Motor neuron (in vitro differentiated cells): Measurements from ENCODE around the gene ZNF564. TPM values are rescaled to one million over a fixed set of nuclear protein-coding genes. Genes with fewer than 3 reads are reported as not detected.
"Not testable (repeated sequence)": the region's sequence is repeated elsewhere in the genome, so short reads cannot be mapped to it uniquely, and the experiment has no call there.

ENCODE experiments used
- ATAC-seq, 8 experiments: fragments of 200-7000 bp; cut with Tn5 transposase; replicated peaks in 6 of 8; 2 replicates each; pipeline ENCODE4 v1.8.0; 2021; ENCODE audit warnings: mild to moderate bottlenecking in 8 of 8, moderate library complexity in 8 of 8
- H3K27ac ChIP-seq, 2 donors: fragments of 250-450 bp; sonication (Bioruptor Pico); 2 replicates each; pipeline ENCODE4 v1.9.0; 2021; ENCODE audit warnings: antibody characterized with exemption in 2 of 2, mild to moderate bottlenecking in 2 of 2, moderate library complexity in 1 of 2
- H3K4me1 ChIP-seq, 2 donors: fragments of 250-450 bp; sonication (Bioruptor Pico); replicated peaks in 1 of 2; 2 replicates each; pipeline ENCODE4 v1.6.1; 2021; ENCODE audit warnings: antibody characterized with exemption in 2 of 2, mild to moderate bottlenecking in 2 of 2, moderate library complexity in 1 of 2
- H3K4me3 ChIP-seq, 5 donors: fragments of 250-450 bp; sonication (Bioruptor Pico); 2 replicates each; pipeline ENCODE4 v1.9.0; 2021; ENCODE audit warnings: antibody characterized with exemption in 5 of 5, mild to moderate bottlenecking in 5 of 5, moderate library complexity in 4 of 5
- whole genome bisulfite sequencing, 10 experiments: fragments of 450-650 bp; shearing (Covaris generic); methylation state at CpG; one replicate each; pipeline ENCODE4 v1.0.0; 2022; 5-methylcytosine and 5-hydroxymethylcytosine counted together
- in situ Hi-C, 9 experiments: fragments of 400-800 bp; cut with MboI; loops; one replicate each; pipeline ENCODE4 v1.15.0; 2021; ENCODE audit warnings: low sequenced_read_pairs in 9 of 9, low pct_unique_long_range_greater_than_20kb in 2 of 9; ENCODE audit not compliant: unreplicated experiment in 9 of 9
- total RNA-seq, 8 experiments: library from RNA; unstranded; fragments of 300-600 nt; gene quantifications; 2 replicates each; pipeline versions ENCODE4 v1.2.3 to v1.2.4, GENCODE V29; 2022

The ZNF564 gene
- total RNA-seq, 8 experiments from 2014 or later: 4.0 to 20.6 (median 15.5) TPM

- in situ Hi-C loops, H3K4me3 ChIP-seq, ATAC-seq, H3K27ac ChIP-seq: not testable (repeated sequence)
- 43% methylated on average over 1 of the region's 1 CpG; no CpG with 5 or more reads in 9 of the 10 experiments for WGBS, 10 experiments
- peaks cover 9 to 16% of the 10 kb centered on the region in 2 donors for H3K4me1 ChIP-seq
These were observed 65.0 kb downstream of the ZNF564 start for GRCh38 chr19:12486265-12486783.

GRCh38 chr19:12485571-12485970, 65.7 kb downstream of the ZNF564 start:
- in situ Hi-C loops: no loop called here
- WGBS, 10 experiments: 14 to 100% (median 71%) methylated on average over 1 to 3 of the region's 3 CpGs; no CpG with 5 or more reads in 4 of the 10 experiments
- H3K4me1 ChIP-seq: peaks cover 9 to 16% of the 10 kb centered on the region in 2 donors
- no peak overlapping the region for H3K4me3 ChIP-seq
- H3K27ac ChIP-seq: peak overlapping the region; percentile 69 to 89
- no peak for ATAC-seq

GRCh38 chr19:12485052-12485416, 66.2 kb downstream of the ZNF564 start:
- peaks cover 9 to 16% of the 10 kb centered on the region in 2 donors for H3K4me1 ChIP-seq
- H3K27ac ChIP-seq: peak overlapping the region; percentile 69 to 89
- in situ Hi-C loops: no loop called here
- peak; percentile 40 to 71 (median 54) for ATAC-seq
- peak overlapping the region; percentile 72 to 99 (median 84) for H3K4me3 ChIP-seq
- WGBS, 10 experiments: 0 to 20% (median 0%) methylated on average over 1 to 5 of the region's 11 CpGs; no CpG with 5 or more reads in 3 of the 10 experiments

GRCh38 chr19:12484371-12485051, 66.8 kb downstream of the ZNF564 start, which contains the start of gene ZNF709:
Gene ZNF709 (minus strand): TSS chr19:12484816. CDS start chr19:12484657, 159 bp downstream.
- WGBS, 10 experiments: 10 to 32% methylated on average over 4 to 10 of the region's 53 CpGs; no CpG with 5 or more reads in 8 of the 10 experiments
- peak within 1 kb of the TSS; percentile 72 to 99 (median 84) for H3K4me3 ChIP-seq
- in situ Hi-C loops: no loop called here
- ATAC-seq: peak; percentile 92 to 98 (median 97)
- peaks cover 9 to 16% of the 10 kb centered on the region in 2 donors for H3K4me1 ChIP-seq
- H3K27ac ChIP-seq: peak within 1 kb of the TSS; percentile 69 to 89

- Histone ChIP-seq H3K4me1 (peaks cover 9 to 16% of the 10 kb centered on the region in 2 donors), H3K4me3 (peak overlapping the region; percentile 72 to 99 (median 84)), H3K27ac (peak overlapping the region; percentile 69 to 89)
- WGBS, 10 experiments: 0 to 9% (median 0%) methylated on average over 1 to 7 of the region's 13 CpGs; no CpG with 5 or more reads in 3 of the 10 experiments
- no peak for ATAC-seq
- in situ Hi-C loops: no loop called here
These were observed 67.3 kb downstream of the ZNF564 start for GRCh38 chr19:12484011-12484370.

- 40 to 94% (median 67%) methylated on average over 1 to 2 of the region's 2 CpGs; no CpG with 5 or more reads in 5 of the 10 experiments for WGBS, 10 experiments
- no peak for ATAC-seq
- Histone ChIP-seq H3K4me1 (peaks cover 9 to 16% of the 10 kb centered on the region in 2 donors), H3K4me3 (peak overlapping the region in 1 of 5 donors; percentile 2), H3K27ac (no peak overlapping the region)
- in situ Hi-C loops: no loop called here
These were observed 68.8 kb downstream of the ZNF564 start for GRCh38 chr19:12482509-12482886.

- WGBS, 10 experiments: 47 to 100% (median 87%) methylated on average over 1 to 2 of the region's 4 CpGs
- in situ Hi-C loops: no loop called here
- no peak overlapping the region for H3K27ac ChIP-seq
- H3K4me1 ChIP-seq: peaks cover 9 to 16% of the 10 kb centered on the region in 2 donors
- peak overlapping the region in 1 of 5 donors; percentile 2 for H3K4me3 ChIP-seq
- ATAC-seq: peak in 1 of 8 experiments; percentile 18
These were observed 69.3 kb downstream of the ZNF564 start for GRCh38 chr19:12481781-12482508.

GRCh38 chr19:12478234-12478941, 72.9 kb downstream of the ZNF564 start:
- Histone ChIP-seq H3K27ac (no peak overlapping the region), H3K4me1 (peaks cover 2 to 14% of the 10 kb centered on the region in 2 donors), H3K4me3 (no peak overlapping the region)
- 0 to 100% (median 63%) methylated on average over 1 to 4 of the region's 5 CpGs; no CpG with 5 or more reads in 3 of the 10 experiments for WGBS, 10 experiments
- no peak for ATAC-seq
- in situ Hi-C loops: no loop called here

Other genes with a start within 250 kb of the ZNF564 start
- 1 to 10 TPM in 7 of 8 experiments, under 1 TPM in 1; 0.81 to 5.4 (median 3.1) TPM for gene ZNF563, start 217.8 kb downstream of the ZNF564 start, total RNA-seq
- gene ZNF442, start 185.8 kb downstream of the ZNF564 start, total RNA-seq: 10 to 100 TPM in 4 of 8 experiments, 1 to 10 TPM in 2, under 1 TPM in 2; 0.31 to 16.5 (median 8.5) TPM
- gene ZNF799, start 150.2 kb downstream of the ZNF564 start, total RNA-seq: 1 to 10 TPM in 7 of 8 experiments, under 1 TPM in 1; 0.92 to 4.8 (median 3.2) TPM
- gene ZNF443, start 110.5 kb downstream of the ZNF564 start, total RNA-seq: 10 to 100 TPM in 2 of 8 experiments, 1 to 10 TPM in 5, under 1 TPM in 1; 0.61 to 11.5 (median 7.6) TPM
- gene ZNF709, start 66.7 kb downstream of the ZNF564 start, total RNA-seq: 10 to 100 TPM in 5 of 8 experiments, 1 to 10 TPM in 2, under 1 TPM in 1; 0.46 to 16.3 (median 12.3) TPM
- gene ZNF490, start 59.3 kb upstream of the ZNF564 start, total RNA-seq: 10 to 100 TPM in 1 of 8 experiments, 1 to 10 TPM in 7; 6.0 to 11.1 (median 7.3) TPM
- gene ZNF791, start 59.4 kb upstream of the ZNF564 start, total RNA-seq: 10 to 100 TPM; 12.1 to 26.4 (median 17.6) TPM
- 10 to 100 TPM; 12.3 to 95.9 (median 38.0) TPM for gene MAN2B1, start 115.3 kb upstream of the ZNF564 start, total RNA-seq
- gene WDR83, start 115.3 kb upstream of the ZNF564 start, total RNA-seq: 10 to 100 TPM; 11.4 to 18.0 (median 14.6) TPM
- gene DHPS, start 130.4 kb upstream of the ZNF564 start, total RNA-seq: 100 to 1,000 TPM in 2 of 8 experiments, 10 to 100 TPM in 6; 49.1 to 112 (median 79.9) TPM
- gene GNG14, start 136.5 kb upstream of the ZNF564 start, total RNA-seq: 1 to 10 TPM in 2 of 8 experiments, not detected in 6; 3.7 to 5.7 TPM
- 10 to 100 TPM in 6 of 8 experiments, 1 to 10 TPM in 2; 4.1 to 21.2 (median 11.7) TPM for gene FBXW9, start 145.1 kb upstream of the ZNF564 start, total RNA-seq
- gene TNPO2, start 172.4 kb upstream of the ZNF564 start, total RNA-seq: 100 to 1,000 TPM in 2 of 8 experiments, 10 to 100 TPM in 6; 51.3 to 119 (median 67.1) TPM
- gene TRIR, start 183.2 kb upstream of the ZNF564 start, total RNA-seq: 100 to 1,000 TPM; 103 to 157 (median 125) TPM
- 10 to 100 TPM; 43.3 to 94.2 (median 62.3) TPM for gene GET3, start 186.0 kb upstream of the ZNF564 start, total RNA-seq
- gene BEST2, start 200.3 kb upstream of the ZNF564 start, total RNA-seq: under 1 TPM in 5 of 8 experiments, not detected in 3; 0.11 to 1.00 (median 0.42) TPM
- gene HOOK2, start 224.1 kb upstream of the ZNF564 start, total RNA-seq: 10 to 100 TPM in 7 of 8 experiments, 1 to 10 TPM in 1; 8.0 to 40.9 (median 12.9) TPM
- 100 to 1,000 TPM in 1 of 8 experiments, 10 to 100 TPM in 7; 11.0 to 115 (median 45.8) TPM for gene JUNB, start 240.0 kb upstream of the ZNF564 start, total RNA-seq